ENCODE measurements around the gene AKIRIN1.
A peak's percentile ranks its signal among the peaks of the same experiment; 100 is the strongest.

The AKIRIN1 gene

DNA sequence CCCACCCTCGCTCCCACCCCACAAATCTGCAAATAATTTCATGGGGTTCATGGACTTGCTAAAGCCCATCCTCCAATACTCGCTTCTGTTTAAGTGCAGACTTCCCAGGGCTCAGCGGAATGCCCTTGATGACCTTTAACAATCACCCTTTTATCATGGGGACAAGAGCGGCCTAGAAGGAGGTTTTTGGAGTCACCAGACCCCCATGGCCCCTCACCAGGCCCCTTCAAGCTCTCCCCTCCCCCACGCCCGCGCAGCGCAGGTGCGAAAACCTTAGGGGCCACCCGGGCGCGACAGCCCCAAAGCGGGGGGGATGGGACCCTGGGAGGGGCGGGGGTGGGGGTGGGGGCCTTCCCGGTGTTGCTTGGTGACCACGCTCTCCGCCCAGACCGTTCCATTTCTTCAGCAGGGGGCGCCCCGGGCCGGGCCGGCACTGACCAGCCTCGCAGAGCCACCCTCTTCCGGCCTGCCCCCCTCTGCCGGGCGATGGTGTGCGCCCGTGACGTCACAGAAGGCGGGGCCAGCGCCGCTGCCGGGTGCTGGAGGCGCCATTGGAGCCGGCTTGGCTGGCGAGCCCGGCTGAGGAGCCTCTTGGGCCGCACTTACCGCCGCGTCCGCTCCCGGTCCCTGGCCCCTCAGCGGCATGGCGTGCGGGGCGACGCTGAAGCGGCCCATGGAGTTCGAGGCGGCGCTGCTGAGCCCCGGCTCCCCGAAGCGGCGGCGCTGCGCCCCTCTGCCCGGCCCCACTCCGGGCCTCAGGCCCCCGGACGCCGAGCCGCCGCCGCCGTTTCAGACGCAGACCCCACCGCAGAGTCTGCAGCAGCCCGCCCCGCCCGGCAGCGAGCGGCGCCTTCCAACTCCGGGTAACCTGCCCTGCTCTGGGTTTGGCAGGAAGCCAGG lies at the start of gene AKIRIN1:
Gene AKIRIN1 (plus strand): TSS at position 539 of the 900 bp plus-strand sequence. CDS start 105 bp downstream, at position 644.
- H3K9me2 ChIP-seq (replicated peaks; ENCODE audit: control insufficient read depth, low read length) = no peaks in the 10 kb centered on the region
- peak within 1 kb of the TSS; percentile 98 for H3K4me2 ChIP-seq (ENCODE audit: low read length)
- H3F3A ChIP-seq (ENCODE audit: control insufficient read depth, insufficient read depth) = no peaks in the 10 kb centered on the region
- H4K20me1 ChIP-seq (ENCODE audit: control insufficient read depth, insufficient read depth, low read depth, low read length) = peaks cover 17% of the 10 kb centered on the region
- no peaks in the 10 kb centered on the region for H3K9me3 ChIP-seq (ENCODE audit: control insufficient read depth, insufficient read depth, low read length)
- H3K79me2 ChIP-seq (ENCODE audit: control insufficient read depth, low read length) = peaks cover 54% of the 10 kb centered on the region
- peaks cover 33% of the 10 kb centered on the region for H3K36me3 ChIP-seq (ENCODE audit: control insufficient read depth, low read length)
- H3K27me3 ChIP-seq (ENCODE audit: control insufficient read depth, low read length) = peaks cover 4% of the 10 kb centered on the region; the same call in 1 of the 2 replicates
- peaks cover 35% of the 10 kb centered on the region for H3K4me1 ChIP-seq (ENCODE audit: control insufficient read depth, low read length)
- H3K4me3 ChIP-seq (ENCODE audit: low read length) = peak within 1 kb of the TSS; percentile 84
- TF ChIP-seq CTCF (IDR thresholded peaks at IDR 0.05; ENCODE audit: low read depth, low read length, poor library complexity, severe bottlenecking) = no peak
- peak within 1 kb of the TSS; percentile 57 for H3K27ac ChIP-seq (ENCODE audit: low read depth, low read length)

DNA sequence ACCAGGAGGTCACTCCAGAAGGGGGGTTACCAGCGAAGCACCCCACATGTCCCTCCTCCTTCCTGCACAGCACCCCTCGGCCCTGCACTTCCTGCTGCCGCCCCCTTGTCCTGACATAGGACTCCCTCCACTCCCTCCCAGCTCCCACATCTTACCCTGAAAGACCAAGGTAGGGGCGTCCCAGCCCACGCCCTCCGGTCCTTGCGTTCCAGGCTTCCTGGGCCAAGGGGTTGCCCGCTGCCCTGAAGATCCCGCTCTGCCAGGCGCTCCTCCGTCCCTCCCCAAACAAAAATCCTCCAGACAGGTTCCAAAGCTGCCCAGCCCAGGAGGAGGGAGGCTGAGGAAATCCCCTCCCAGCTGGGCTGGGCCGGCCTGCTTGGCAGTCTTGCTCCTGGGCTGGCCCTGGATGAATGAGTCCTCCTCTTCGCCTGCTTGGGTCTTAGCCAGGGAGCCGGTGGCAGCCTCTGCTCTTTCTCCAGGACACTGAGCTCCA lies 49.5 kb upstream of the AKIRIN1 start, which contains the start of gene RHBDL2:
Gene RHBDL2 (minus strand): TSS at position 304 of the 493 bp plus-strand sequence. CDS start 22,618 bp downstream, outside the sequence.
- H3K27ac ChIP-seq (ENCODE audit: low read depth, low read length) = no peak within 1 kb of the TSS
- no peaks in the 10 kb centered on the region for H4K20me1 ChIP-seq (ENCODE audit: control insufficient read depth, insufficient read depth, low read depth, low read length)
- TF ChIP-seq EZH2phosphoT487 (IDR thresholded peaks at IDR 0.05; ENCODE audit: borderline replicate concordance, low read length) = no peak
- TF ChIP-seq CTCF (IDR thresholded peaks at IDR 0.05; ENCODE audit: low read depth, low read length, poor library complexity, severe bottlenecking) = no peak
- H3K4me1 ChIP-seq (ENCODE audit: control insufficient read depth, low read length) = no peaks in the 10 kb centered on the region
- no peaks in the 10 kb centered on the region for H3K27me3 ChIP-seq (ENCODE audit: control insufficient read depth, low read length)
- H3K9me3 ChIP-seq (ENCODE audit: control insufficient read depth, insufficient read depth, low read length) = no peaks in the 10 kb centered on the region
- no peaks in the 10 kb centered on the region for H3K79me2 ChIP-seq (ENCODE audit: control insufficient read depth, low read length)
- no peak within 1 kb of the TSS for H3K4me3 ChIP-seq (ENCODE audit: low read length)
- H3K4me2 ChIP-seq (ENCODE audit: low read length) = no peak within 1 kb of the TSS
- no peaks in the 10 kb centered on the region for H3K9me2 ChIP-seq (replicated peaks; ENCODE audit: control insufficient read depth, low read length)
- H3K36me3 ChIP-seq (ENCODE audit: control insufficient read depth, low read length) = no peaks in the 10 kb centered on the region
- H3F3A ChIP-seq (ENCODE audit: control insufficient read depth, insufficient read depth) = no peaks in the 10 kb centered on the region

DNA sequence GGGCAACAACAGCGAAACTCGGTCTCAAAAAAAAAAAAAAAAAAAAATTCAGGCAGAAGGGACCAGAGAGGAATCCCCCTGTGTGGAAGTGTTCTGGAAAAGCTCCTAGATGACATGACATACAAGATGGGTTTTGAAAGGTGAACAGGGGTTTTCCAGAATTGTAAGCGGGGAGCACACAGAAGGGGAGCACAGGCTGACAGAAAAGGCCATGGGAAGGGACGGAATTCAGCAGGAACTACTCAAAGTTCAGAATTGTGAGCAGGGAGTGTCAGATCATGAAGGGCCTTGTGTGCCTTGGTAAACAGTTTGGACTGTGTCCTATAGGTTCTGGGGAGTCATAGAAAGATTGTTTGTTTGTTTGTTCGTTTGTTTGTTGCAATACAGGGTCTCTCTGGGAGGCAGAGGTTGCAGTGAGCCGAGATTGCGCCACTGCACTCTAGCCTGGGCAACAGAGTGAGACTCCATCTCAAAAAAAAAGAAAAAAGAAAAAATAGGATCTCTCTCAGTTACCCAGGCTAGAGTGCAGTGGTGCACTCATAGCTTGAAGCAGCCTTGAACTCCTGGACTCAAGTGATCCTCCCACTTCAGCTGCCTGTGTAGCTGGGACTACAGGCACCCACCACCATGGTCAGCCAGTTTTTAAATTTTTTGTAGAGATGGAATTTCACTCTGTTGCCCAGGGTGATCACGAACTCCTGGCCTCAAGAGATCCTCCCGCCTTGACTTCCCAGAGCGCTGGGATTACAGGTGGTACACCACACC lies 48.2 kb upstream of the AKIRIN1 start:
- H3K4me2 ChIP-seq (ENCODE audit: low read length) = no peak overlapping the region
- no peaks in the 10 kb centered on the region for H3K27me3 ChIP-seq (ENCODE audit: control insufficient read depth, low read length)
- H4K20me1 ChIP-seq (ENCODE audit: control insufficient read depth, insufficient read depth, low read depth, low read length) = no peaks in the 10 kb centered on the region
- no peak overlapping the region for H3K4me3 ChIP-seq (ENCODE audit: low read length)
- H3K4me1 ChIP-seq (ENCODE audit: control insufficient read depth, low read length) = no peaks in the 10 kb centered on the region
- no peaks in the 10 kb centered on the region for H3K36me3 ChIP-seq (ENCODE audit: control insufficient read depth, low read length)
- no peaks in the 10 kb centered on the region for H3F3A ChIP-seq (ENCODE audit: control insufficient read depth, insufficient read depth)
- H3K9me3 ChIP-seq (ENCODE audit: control insufficient read depth, insufficient read depth, low read length) = peaks cover 4% of the 10 kb centered on the region
- H3K27ac ChIP-seq (ENCODE audit: low read depth, low read length) = no peak overlapping the region
- TF ChIP-seq CTCF (IDR thresholded peaks at IDR 0.05; ENCODE audit: low read depth, low read length, poor library complexity, severe bottlenecking) (no peak), EZH2phosphoT487 (IDR thresholded peaks at IDR 0.05; ENCODE audit: borderline replicate concordance, low read length) (no peak)
- no peaks in the 10 kb centered on the region for H3K79me2 ChIP-seq (ENCODE audit: control insufficient read depth, low read length)
- H3K9me2 ChIP-seq (replicated peaks; ENCODE audit: control insufficient read depth, low read length) = no peaks in the 10 kb centered on the region

Data from DOHH2 (cell line).